GM10266 (cell line): Measurements from ENCODE around the gene LANCL2.

Experiments
- DNase-seq: peaks from one replicate; pipeline ENCODE4 v3.0.0; 2012; ENCODE audit errors: extremely low spot score
- TF ChIP-seq, protein P1 (sequence below): IDR thresholded peaks from 2 replicates; pipeline ENCODE4 v1.5.1; 2012; ENCODE audit warnings: mild to moderate bottlenecking, low read depth; ENCODE audit not compliant: control insufficient read depth, insufficient read depth; ENCODE audit errors: missing control alignments

Gene LANCL2

DNA sequence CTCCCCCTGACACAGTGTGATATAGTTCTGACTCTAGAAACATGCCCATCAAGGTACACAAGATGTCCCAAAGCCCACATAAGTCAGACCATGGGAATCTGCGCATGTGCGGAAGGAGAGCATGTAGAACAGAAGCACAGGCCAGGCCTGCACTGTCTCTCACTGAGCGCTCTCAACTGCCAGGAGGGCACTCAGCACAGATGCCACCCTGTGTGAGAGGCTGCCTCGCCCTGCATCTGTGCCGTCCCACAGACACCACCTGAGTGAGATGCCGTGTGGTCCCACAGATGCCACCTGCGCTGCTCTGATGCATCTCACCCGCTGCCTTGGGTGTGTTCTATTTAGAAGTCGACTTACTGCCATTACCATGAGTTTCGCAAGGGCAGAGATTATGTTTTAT is 108.8 kb downstream of the LANCL2 start:
- DNase-seq, result no peak
- TF ChIP-seq, protein P1, sequence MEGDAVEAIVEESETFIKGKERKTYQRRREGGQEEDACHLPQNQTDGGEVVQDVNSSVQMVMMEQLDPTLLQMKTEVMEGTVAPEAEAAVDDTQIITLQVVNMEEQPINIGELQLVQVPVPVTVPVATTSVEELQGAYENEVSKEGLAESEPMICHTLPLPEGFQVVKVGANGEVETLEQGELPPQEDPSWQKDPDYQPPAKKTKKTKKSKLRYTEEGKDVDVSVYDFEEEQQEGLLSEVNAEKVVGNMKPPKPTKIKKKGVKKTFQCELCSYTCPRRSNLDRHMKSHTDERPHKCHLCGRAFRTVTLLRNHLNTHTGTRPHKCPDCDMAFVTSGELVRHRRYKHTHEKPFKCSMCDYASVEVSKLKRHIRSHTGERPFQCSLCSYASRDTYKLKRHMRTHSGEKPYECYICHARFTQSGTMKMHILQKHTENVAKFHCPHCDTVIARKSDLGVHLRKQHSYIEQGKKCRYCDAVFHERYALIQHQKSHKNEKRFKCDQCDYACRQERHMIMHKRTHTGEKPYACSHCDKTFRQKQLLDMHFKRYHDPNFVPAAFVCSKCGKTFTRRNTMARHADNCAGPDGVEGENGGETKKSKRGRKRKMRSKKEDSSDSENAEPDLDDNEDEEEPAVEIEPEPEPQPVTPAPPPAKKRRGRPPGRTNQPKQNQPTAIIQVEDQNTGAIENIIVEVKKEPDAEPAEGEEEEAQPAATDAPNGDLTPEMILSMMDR, result no peak

GRCh38 chr7:55474944-55475854 is 110.1 kb downstream of the LANCL2 start:
- DNase-seq, result no peak

DNA sequence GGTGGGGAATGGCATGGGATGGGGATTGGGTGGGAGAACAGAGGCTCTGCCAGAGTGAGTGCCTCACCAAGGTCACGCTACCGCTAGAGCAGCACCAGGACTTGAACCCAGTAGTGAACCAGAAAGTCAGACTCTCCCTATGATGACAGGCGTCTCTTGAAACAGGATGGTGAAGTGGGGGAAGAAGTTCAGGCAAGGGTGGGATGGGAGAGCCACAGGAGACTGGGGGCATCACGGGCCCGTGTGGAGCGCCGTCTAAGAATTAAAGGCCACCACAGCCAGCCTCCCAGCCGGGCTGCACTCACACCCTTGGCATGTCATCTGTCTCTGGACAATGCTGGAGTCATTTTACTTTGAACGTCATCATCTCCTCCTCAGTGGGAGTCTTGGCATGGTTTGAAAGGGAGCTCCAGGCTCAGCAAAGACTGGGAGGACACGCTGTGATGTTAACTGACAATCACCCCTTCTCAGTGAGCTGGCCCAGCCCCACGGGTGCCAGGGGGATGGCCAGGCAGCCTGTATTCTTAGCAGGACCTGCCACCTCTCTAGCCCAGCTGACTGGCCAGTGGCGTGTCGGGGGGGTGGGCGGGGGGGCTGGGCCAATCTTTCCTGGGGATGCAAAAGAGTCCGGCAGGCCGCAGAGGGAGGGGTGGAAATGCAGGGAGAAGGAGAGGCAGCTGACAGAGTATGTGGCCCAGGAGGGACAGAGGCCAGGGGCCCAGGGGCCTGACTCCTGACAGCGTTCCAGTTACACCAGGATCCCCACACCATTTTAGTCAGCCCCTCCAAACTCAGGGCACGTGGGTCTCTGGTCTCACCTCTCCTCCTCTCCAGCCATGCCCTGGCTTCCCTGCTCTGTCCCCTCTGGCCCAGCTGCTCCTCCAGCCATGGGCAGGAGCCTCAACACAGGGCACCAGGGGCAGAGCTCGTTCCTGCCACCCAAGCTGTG is 111.0 kb downstream of the LANCL2 start:
- DNase-seq, result no peak
- TF ChIP-seq, protein P1, result no peak

More at GRCh38 chr7:55474944-55475854, 110.1 kb downstream of the LANCL2 start:
- TF ChIP-seq, protein P1, result no peak

GRCh38 chr7:55476852-55477780 is 112.0 kb downstream of the LANCL2 start:
- TF ChIP-seq, protein P1, result no peak
- DNase-seq, result no peak

- TF ChIP-seq, protein P1, result no peak
- no peak for DNase-seq
Observed at GRCh38 chr7:55477781-55478374, 112.7 kb downstream of the LANCL2 start.

GRCh38 chr7:55478700-55479099 is 113.6 kb downstream of the LANCL2 start:
- DNase-seq, result no peak

More at GRCh38 chr7:55478700-55479099, 113.6 kb downstream of the LANCL2 start:
- TF ChIP-seq, protein P1, result no peak
